ENCODE measurements around the gene SPEM1. TPM values are rescaled to one million over a fixed set of nuclear protein-coding genes. Genes with fewer than 3 reads are reported as not detected.
A peak's percentile ranks its signal among the peaks of the same experiment; 100 is the strongest.

Gene SPEM1
- total and polyA plus RNA-seq, 2 of the 13 experiments (the other 11 are each of a cell fraction or from before 2014, with no cell fraction given), result not detected

GRCh38 chr17:7403977-7404736 is 16.0 kb upstream of the SPEM1 start, which contains the start of gene TMEM256 (continued):
- TF ChIP-seq REST (IDR thresholded peaks at IDR 0.05; ENCODE audit: borderline replicate concordance in 1 of 2, low read depth in 1 of 2, low read length in 2 of 2), result peak in 1 of 2 experiments; percentile 25; a peak in 1 of 4 replicates
- no peak for TF ChIP-seq ZNF281 (CRISPR knock-in tag; IDR thresholded peaks at IDR 0.05; ENCODE audit: borderline replicate concordance)
- no peak for TF ChIP-seq ZNF160 (CRISPR knock-in tag; IDR thresholded peaks at IDR 0.05)
- TF ChIP-seq ARID2 (CRISPR knock-in tag; IDR thresholded peaks at IDR 0.05; ENCODE audit: borderline replicate concordance), result 0 out of 2 replicates have a peak, but pooled peaks have one; percentile 61
- TF ChIP-seq ZNF501 (CRISPR knock-in tag; IDR thresholded peaks at IDR 0.05), result peak; percentile 79
- peak; percentile 80 for TF ChIP-seq SIN3B (IDR thresholded peaks at IDR 0.05; ENCODE audit: low read length)
- peak; percentile 32 for TF ChIP-seq XRCC5 (optimal IDR thresholded peaks at IDR 0.05; ENCODE audit: low read length)
- peak; percentile 46 for TF ChIP-seq TBX2 (CRISPR knock-in tag; IDR thresholded peaks at IDR 0.05; ENCODE audit: borderline replicate concordance)
- no peak for TF ChIP-seq GTF3A (CRISPR knock-in tag; conservative IDR thresholded peaks at IDR 0.05)
- TF ChIP-seq NAIF1 (CRISPR knock-in tag; IDR thresholded peaks at IDR 0.05; ENCODE audit: borderline replicate concordance), result 0 out of 2 replicates have a peak, but pooled peaks have one; percentile 5
- 0 out of 2 replicates have a peak, but pooled peaks have one; percentile 35 for TF ChIP-seq KLF15 (CRISPR knock-in tag; IDR thresholded peaks at IDR 0.05; ENCODE audit: borderline replicate concordance)
- no peak for TF ChIP-seq ZNF549 (CRISPR knock-in tag; IDR thresholded peaks at IDR 0.05)
- TF ChIP-seq ASH2L (IDR thresholded peaks at IDR 0.05; ENCODE audit: insufficient read length, low read depth, low read length), result peak; percentile 52
- TF ChIP-seq GFI1 (CRISPR knock-in tag; IDR thresholded peaks at IDR 0.05; ENCODE audit: borderline replicate concordance), result peak; percentile 46; the same call in 1 of the 2 replicates
- no peak for TF ChIP-seq TERF1 (CRISPR knock-in tag; IDR thresholded peaks at IDR 0.05)
